ENCODE results near the gene AGBL2. TPM values are rescaled to one million over a fixed set of nuclear protein-coding genes. Genes with fewer than 3 reads are reported as not detected.
"Not testable (repeated sequence)": the region's sequence is repeated elsewhere in the genome, so short reads cannot be mapped to it uniquely, and the experiment has no call there.

Gene AGBL2
- total RNA-seq, 4 donors from 2014 or later: 1.7 to 1.9 TPM; not detected in 2

DNA sequence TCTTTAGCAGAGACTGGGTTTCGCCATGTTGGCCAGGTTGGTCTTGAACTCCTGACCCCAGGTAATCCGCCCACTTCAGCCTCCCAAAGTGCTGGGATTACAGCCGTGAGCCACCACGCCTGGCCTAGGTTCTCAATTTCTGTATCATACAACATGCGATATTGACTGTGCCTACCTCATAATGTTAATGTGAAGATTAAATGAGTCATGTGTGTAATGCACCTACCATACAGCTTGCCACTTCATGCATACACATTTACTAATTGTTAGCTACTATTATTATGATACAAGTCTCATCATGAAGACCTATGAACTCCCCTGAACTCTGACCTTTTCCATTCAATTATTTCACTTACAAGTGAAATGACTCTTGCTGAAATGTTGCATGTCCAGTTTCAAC lies 25.7 kb downstream of the AGBL2 start:
- DNase-seq (ENCODE audit: low spot score) (no peak), ATAC-seq (ENCODE audit: low FRiP score) (no peak)
- TF ChIP-seq, protein P1, sequence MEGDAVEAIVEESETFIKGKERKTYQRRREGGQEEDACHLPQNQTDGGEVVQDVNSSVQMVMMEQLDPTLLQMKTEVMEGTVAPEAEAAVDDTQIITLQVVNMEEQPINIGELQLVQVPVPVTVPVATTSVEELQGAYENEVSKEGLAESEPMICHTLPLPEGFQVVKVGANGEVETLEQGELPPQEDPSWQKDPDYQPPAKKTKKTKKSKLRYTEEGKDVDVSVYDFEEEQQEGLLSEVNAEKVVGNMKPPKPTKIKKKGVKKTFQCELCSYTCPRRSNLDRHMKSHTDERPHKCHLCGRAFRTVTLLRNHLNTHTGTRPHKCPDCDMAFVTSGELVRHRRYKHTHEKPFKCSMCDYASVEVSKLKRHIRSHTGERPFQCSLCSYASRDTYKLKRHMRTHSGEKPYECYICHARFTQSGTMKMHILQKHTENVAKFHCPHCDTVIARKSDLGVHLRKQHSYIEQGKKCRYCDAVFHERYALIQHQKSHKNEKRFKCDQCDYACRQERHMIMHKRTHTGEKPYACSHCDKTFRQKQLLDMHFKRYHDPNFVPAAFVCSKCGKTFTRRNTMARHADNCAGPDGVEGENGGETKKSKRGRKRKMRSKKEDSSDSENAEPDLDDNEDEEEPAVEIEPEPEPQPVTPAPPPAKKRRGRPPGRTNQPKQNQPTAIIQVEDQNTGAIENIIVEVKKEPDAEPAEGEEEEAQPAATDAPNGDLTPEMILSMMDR (IDR thresholded peaks at IDR 0.05): no peak

DNA sequence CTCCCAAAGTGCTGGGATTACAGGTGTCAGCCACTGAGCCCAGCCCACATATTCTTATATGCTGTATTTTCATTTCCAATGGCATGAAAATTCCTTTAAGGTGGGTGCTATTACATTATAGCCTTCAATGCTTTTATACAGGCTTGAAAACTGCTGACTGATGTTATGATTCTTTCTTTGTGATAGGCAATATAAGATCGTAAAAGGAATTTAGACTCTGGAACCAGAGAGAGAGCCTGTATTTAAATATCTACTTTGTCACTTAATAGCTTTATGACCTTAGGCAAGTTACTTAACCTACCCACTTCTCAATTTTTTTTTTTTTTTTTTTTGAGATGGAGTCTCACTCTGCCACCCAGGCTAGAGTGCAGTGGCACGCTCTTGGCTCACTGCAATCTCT lies 26.2 kb downstream of the AGBL2 start:
- no peak for ATAC-seq (ENCODE audit: low FRiP score)

DNA sequence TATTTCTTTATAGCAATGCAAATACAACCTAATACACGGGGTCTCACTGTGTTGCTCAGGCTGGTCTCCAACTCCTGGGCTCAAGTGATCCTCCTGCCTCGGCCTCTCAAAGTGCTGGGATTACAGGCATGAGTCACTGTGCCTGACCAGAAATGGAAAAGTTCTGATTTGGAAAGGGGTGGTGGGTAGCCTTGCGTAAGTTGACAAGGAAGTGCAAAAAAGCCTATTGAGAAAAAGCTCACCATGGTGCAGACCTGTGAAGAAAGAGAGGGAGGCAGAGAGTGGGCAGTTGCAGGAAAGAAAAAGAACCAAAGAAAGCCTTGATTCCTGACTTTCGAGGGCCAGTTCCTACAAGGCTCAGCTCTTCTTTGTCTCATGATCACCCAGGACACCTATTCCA lies 27.1 kb downstream of the AGBL2 start:
- ATAC-seq (ENCODE audit: low FRiP score) (no peak), DNase-seq (ENCODE audit: low spot score) (no peak)
- TF ChIP-seq, protein P1 (IDR thresholded peaks at IDR 0.05): no peak

More for the DNA sequence above, 26.2 kb downstream of the AGBL2 start:
- no peak for DNase-seq (ENCODE audit: low spot score)
- TF ChIP-seq, protein P1 (IDR thresholded peaks at IDR 0.05): no peak

DNA sequence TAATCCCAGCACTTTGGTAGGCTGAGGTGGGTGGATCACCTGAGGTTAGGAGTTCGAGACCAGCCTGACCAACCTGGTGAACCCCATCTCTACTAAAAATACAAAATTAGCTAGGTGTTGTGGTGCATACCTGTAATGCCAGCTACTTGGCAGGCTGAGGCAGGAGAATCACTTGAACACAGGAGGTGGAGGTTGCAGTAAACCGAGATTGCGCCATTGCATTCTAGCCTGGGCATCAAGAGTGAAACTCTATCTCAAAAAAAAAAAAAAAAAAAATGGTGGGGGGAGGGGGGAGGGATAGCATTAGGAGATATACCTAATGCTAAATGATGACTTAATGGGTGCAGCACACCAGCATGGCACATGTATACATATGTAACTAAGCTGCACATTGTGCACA lies 28.5 kb downstream of the AGBL2 start:
- not testable (repeated sequence) for DNase-seq (ENCODE audit: low spot score); ATAC-seq (ENCODE audit: low FRiP score)

DNA sequence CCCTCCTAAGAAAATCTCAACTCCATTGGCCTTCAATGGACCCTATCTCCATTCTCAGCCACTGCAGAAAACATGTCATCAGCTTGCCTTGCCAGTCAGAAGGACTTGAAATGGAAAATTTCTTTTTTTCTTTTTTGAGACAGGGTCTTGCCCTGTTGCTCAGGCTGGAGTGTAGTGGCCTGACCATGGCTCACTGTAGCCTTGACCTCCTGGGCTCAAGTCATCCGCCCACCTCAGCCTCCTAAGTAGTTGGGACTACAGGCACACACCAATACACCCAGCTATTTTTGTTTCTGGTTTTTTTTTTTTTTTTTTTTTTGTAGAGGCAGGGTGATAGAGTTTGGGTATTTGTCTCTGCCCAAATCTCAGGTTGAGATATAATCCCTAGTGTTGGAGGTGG lies 29.0 kb downstream of the AGBL2 start:
- ATAC-seq (ENCODE audit: low FRiP score) (no peak), DNase-seq (ENCODE audit: low spot score) (no peak)
- TF ChIP-seq, protein P1 (IDR thresholded peaks at IDR 0.05): no peak

DNA sequence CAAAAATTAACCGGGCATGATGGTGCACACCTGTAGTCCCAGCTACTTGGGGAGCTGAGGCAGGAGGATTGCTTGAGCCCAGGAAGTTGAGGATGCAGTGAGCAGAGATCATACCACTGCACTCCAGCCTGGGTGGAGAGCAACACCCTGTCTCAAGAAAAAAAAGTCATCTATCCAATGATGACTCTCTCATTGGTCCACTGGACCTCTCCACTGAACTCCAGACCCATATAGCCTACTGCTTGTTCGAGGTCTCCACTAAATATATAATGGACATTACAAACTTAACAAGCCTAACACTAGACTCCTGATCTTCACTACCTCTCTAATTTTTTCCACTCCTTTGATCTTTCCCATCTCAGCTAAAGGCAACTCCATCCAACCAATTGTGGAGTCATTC lies 39.3 kb downstream of the AGBL2 start:
- TF ChIP-seq, protein P1 (IDR thresholded peaks at IDR 0.05): no peak
- DNase-seq (ENCODE audit: low spot score): no peak
- no peak for ATAC-seq (ENCODE audit: low FRiP score)

DNA sequence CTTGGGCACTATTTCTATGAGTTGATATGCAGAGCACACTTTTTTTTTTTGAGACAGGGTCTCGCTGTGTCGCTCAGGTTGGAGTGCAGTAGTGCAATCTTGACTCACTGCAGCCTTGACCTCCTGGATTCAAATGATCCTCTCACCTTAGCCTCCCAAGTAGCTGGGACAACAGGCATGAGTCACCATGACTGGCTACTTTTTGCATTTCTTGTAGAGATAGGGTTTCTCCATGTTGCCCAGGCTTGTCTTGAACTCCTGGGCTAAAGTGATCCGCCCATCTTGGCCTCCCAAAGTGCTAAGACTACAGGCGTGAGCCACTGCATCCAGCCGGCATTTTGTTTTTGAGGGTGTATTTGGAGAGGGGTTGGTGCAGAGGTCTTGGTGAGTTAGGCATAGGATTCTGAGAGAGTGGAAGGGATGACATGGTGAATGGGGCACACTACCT lies 42.9 kb downstream of the AGBL2 start:
- TF ChIP-seq, protein P1 (IDR thresholded peaks at IDR 0.05): no peak
- ATAC-seq (ENCODE audit: low FRiP score): no peak
- DNase-seq (ENCODE audit: low spot score): no peak

DNA sequence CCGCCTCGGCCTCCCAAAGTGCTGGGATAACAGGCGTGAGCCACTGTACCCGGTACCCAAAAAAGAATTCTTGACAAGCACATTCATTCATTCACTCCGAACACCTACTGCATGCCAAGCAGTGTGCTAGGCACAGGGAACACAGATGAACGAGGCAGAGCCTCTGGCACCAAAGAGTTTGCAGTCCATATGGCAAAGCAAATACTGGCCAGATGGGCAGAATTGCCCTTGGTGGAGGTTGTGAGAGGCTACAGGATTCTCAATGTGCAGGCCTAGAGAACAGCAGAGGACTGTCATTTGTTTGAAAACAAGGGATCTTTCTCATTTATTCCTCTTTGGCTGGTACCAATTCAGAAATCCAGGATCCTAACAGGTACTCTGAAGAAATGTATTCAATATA lies 45.3 kb downstream of the AGBL2 start:
- ATAC-seq (ENCODE audit: low FRiP score) (no peak), DNase-seq (ENCODE audit: low spot score) (no peak)
- TF ChIP-seq, protein P1 (IDR thresholded peaks at IDR 0.05): no peak

All from omental fat pad (tissue), 4 donors.